ENCODE data around the gene ATXN10.

DNA sequence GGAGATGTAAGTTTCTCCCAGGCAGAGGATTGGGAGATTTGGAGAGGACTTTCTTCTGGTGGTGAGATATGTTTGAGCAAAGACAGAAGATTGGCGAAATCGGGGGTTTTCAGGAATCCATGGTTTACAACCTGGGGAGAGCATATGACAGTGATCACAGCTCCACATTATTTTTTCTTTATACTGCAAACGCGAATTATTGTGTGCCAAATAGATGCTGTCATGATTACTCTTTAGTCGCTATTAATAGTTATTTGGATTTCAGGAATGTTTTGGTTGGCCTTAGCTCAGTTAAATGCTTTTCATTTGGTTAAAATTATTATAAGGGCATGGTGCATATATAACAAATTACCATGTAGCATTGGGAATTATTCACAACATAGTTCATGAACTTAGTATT is 15.2 kb downstream of the ATXN10 start:
- TF ChIP-seq EP300 (IDR thresholded peaks at IDR 0.05) (no peak), POLR2AphosphoS5 (IDR thresholded peaks at IDR 0.05) (no peak)
- TF ChIP-seq, protein P1, sequence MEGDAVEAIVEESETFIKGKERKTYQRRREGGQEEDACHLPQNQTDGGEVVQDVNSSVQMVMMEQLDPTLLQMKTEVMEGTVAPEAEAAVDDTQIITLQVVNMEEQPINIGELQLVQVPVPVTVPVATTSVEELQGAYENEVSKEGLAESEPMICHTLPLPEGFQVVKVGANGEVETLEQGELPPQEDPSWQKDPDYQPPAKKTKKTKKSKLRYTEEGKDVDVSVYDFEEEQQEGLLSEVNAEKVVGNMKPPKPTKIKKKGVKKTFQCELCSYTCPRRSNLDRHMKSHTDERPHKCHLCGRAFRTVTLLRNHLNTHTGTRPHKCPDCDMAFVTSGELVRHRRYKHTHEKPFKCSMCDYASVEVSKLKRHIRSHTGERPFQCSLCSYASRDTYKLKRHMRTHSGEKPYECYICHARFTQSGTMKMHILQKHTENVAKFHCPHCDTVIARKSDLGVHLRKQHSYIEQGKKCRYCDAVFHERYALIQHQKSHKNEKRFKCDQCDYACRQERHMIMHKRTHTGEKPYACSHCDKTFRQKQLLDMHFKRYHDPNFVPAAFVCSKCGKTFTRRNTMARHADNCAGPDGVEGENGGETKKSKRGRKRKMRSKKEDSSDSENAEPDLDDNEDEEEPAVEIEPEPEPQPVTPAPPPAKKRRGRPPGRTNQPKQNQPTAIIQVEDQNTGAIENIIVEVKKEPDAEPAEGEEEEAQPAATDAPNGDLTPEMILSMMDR (IDR thresholded peaks at IDR 0.05) = no peak

Measured in gastroesophageal sphincter (tissue), 3 donors.